Uterus (tissue), 2 donors: ENCODE results near the gene NIM1K.

Experiments
- POLR2A ChIP-seq, 2 donors: fragments of 450-650 bp; IDR thresholded peaks; one replicate each; pipeline ENCODE4 v1.6.1; 2016; ENCODE audit warnings: antibody characterized with exemption in 2 of 2, mild to moderate bottlenecking in 1 of 2, moderate library complexity in 1 of 2
- TF ChIP-seq, protein P1 (sequence below), 4 experiments: fragments of 200-600 bp in 2 of 4; fragments of 450-650 bp in 2 of 4; sonication (generic) in 2 of 4; IDR thresholded peaks; one replicate each; pipeline ENCODE4 v1.5.1; 2016 to 2019; ENCODE audit warnings: antibody characterized with exemption in 4 of 4, mild to moderate bottlenecking in 2 of 4, moderate library complexity in 1 of 4

- TF ChIP-seq, protein P1, sequence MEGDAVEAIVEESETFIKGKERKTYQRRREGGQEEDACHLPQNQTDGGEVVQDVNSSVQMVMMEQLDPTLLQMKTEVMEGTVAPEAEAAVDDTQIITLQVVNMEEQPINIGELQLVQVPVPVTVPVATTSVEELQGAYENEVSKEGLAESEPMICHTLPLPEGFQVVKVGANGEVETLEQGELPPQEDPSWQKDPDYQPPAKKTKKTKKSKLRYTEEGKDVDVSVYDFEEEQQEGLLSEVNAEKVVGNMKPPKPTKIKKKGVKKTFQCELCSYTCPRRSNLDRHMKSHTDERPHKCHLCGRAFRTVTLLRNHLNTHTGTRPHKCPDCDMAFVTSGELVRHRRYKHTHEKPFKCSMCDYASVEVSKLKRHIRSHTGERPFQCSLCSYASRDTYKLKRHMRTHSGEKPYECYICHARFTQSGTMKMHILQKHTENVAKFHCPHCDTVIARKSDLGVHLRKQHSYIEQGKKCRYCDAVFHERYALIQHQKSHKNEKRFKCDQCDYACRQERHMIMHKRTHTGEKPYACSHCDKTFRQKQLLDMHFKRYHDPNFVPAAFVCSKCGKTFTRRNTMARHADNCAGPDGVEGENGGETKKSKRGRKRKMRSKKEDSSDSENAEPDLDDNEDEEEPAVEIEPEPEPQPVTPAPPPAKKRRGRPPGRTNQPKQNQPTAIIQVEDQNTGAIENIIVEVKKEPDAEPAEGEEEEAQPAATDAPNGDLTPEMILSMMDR (IDR thresholded peaks at IDR 0.05), result no peak
- TF ChIP-seq POLR2A (IDR thresholded peaks at IDR 0.05), result no peak
Measured at GRCh38 chr5:43274435-43275114, 82.5 kb downstream of the NIM1K start.
